SK-N-SH (cell line): Measurements from ENCODE around the gene RBM20. TPM values are rescaled to one million over a fixed set of nuclear protein-coding genes. Genes with fewer than 3 reads are reported as not detected.
A peak's percentile ranks its signal among the peaks of the same experiment; 100 is the strongest.

ENCODE experiments used
- CTCF ChIA-PET: fragments of 300-600, 350-600 bp; formaldehyde crosslinking; extraction: SDS; loops from one replicate; lab custom pipeline; 2021; lab: Yijun Ruan, JAX
- POLR2A ChIA-PET: fragments of 350-600 bp; sonication (Branson Sonifier 250); formaldehyde crosslinking; extraction: SDS; loops from one replicate; lab custom pipeline; 2020; ENCODE audit warnings: antibody characterized with exemption, inconsistent platforms; lab: Yijun Ruan, JAX
- DNase-seq: peaks from one replicate; pipeline ENCODE4 v3.0.0; 2012
- H2AFZ ChIP-seq: fragments of 200-600 bp; sonication (generic); 2 replicates; pipeline ENCODE4 v1.8.1; 2016; ENCODE audit warnings: antibody characterized with exemption, mild to moderate bottlenecking, low read depth
- H3F3A ChIP-seq: fragments of 200-600 bp; sonication (generic); replicated peaks from 2 replicates; pipeline ENCODE3; 2016; ENCODE audit warnings: antibody characterized with exemption, mild to moderate bottlenecking; ENCODE audit not compliant: insufficient read depth
- H3K27ac ChIP-seq, 2 experiments: fragments of 200-500 bp in 1 of 2; fragments of 200-600 bp in 1 of 2; sonication (Bioruptor generic) in 1 of 2; sonication (generic), shearing (Covaris generic) in 1 of 2; 2 replicates each; pipeline versions ENCODE4 v1.5.1 to v1.6.1; 2014 to 2016; ENCODE audit warnings: low read depth in 2 of 2, inconsistent platforms in 1 of 2, low read length in 1 of 2, mild to moderate bottlenecking in 1 of 2, mixed read lengths in 1 of 2
- H3K27me3 ChIP-seq: fragments of 200-600 bp; sonication (generic), shearing (Covaris generic); 2 replicates; pipeline ENCODE4 v1.6.1; 2016; ENCODE audit warnings: mixed run types; ENCODE audit not compliant: insufficient read depth
- H3K36me3 ChIP-seq, 2 experiments: fragments of 200-500 bp in 1 of 2; fragments of 200-600 bp in 1 of 2; sonication (Bioruptor generic) in 1 of 2; sonication (generic) in 1 of 2; replicated peaks in 1 of 2; 2 replicates each; pipeline versions ENCODE3 to v1.5.1; 2014 to 2016; ENCODE audit warnings: low read length in 1 of 2, mild to moderate bottlenecking in 1 of 2; ENCODE audit not compliant: insufficient read depth in 2 of 2, control insufficient read depth in 1 of 2
- H3K4me1 ChIP-seq, 2 experiments: fragments of 200-500 bp in 1 of 2; fragments of 200-600 bp in 1 of 2; sonication (Bioruptor generic) in 1 of 2; sonication (generic), shearing (Covaris generic) in 1 of 2; 2 replicates each; pipeline versions ENCODE4 v1.5.1 to v1.6.1; 2014 to 2016; ENCODE audit warnings: low read depth in 1 of 2, low read length in 1 of 2, mixed run types in 1 of 2; ENCODE audit not compliant: insufficient read depth in 2 of 2, control insufficient read depth in 1 of 2
- H3K4me2 ChIP-seq: fragments of 200-600 bp; sonication (generic), shearing (Covaris generic); 2 replicates; pipeline ENCODE4 v1.6.1; 2017; ENCODE audit warnings: mixed run types
- H3K4me3 ChIP-seq, 2 experiments: fragments of 200-500 bp in 1 of 2; fragments of 200-600 bp in 1 of 2; sonication (Bioruptor generic) in 1 of 2; sonication (generic), shearing (Covaris generic) in 1 of 2; 2 replicates each; pipeline versions ENCODE4 v1.5.1 to v1.8.1; 2014 to 2016; ENCODE audit warnings: low read depth in 2 of 2, inconsistent platforms in 1 of 2, low read length in 1 of 2, mild to moderate bottlenecking in 1 of 2, mixed read lengths in 1 of 2, moderate library complexity in 1 of 2
- H3K79me2 ChIP-seq: fragments of 200-600 bp; sonication (generic); 2 replicates; pipeline ENCODE4 v1.8.1; 2017; ENCODE audit warnings: mild to moderate bottlenecking; ENCODE audit not compliant: insufficient read depth
- H3K9ac ChIP-seq: fragments of 200-600 bp; sonication (generic); 2 replicates; pipeline ENCODE4 v1.6.1; 2017; ENCODE audit warnings: mixed run types
- H3K9me2 ChIP-seq: fragments of 200-600 bp; sonication (generic); 2 replicates; pipeline ENCODE4 v1.6.1; 2017; ENCODE audit warnings: mixed run types
- H3K9me3 ChIP-seq: fragments of 200-600 bp; sonication (generic); 2 replicates; pipeline ENCODE4 v1.6.1; 2017; ENCODE audit warnings: mixed run types, mild to moderate bottlenecking, moderate library complexity
- H4K20me1 ChIP-seq: fragments of 200-600 bp; sonication (generic); 2 replicates; pipeline ENCODE4 v1.6.1; 2017; ENCODE audit warnings: mild to moderate bottlenecking, mixed run types; ENCODE audit not compliant: insufficient read depth
- ELF1 ChIP-seq: IDR thresholded peaks from 2 replicates; pipeline ENCODE4 v1.4.0; 2012
- FOXJ3 ChIP-seq: sonication (generic); formaldehyde crosslinking; IDR thresholded peaks from 2 replicates; pipeline ENCODE4 v1.5.1; 2020; ENCODE audit warnings: mild to moderate bottlenecking, missing genetic modification reagents
- FOXM1 ChIP-seq: IDR thresholded peaks from 2 replicates; pipeline ENCODE4 v1.4.0; 2012; ENCODE audit warnings: low read depth, mild to moderate bottlenecking
- GATA2 ChIP-seq: sonication (generic); formaldehyde crosslinking; IDR thresholded peaks from 2 replicates; pipeline ENCODE4 v1.5.0; 2020; ENCODE audit warnings: mild to moderate bottlenecking, missing genetic modification reagents
- IRF3 ChIP-seq: fragments of 150-350 bp; IDR thresholded peaks from 2 replicates; pipeline ENCODE4 v1.6.1; 2016; ENCODE audit warnings: mild to moderate bottlenecking, low read depth, low read length
- JUND ChIP-seq: IDR thresholded peaks from 2 replicates; pipeline ENCODE4 v1.4.0; 2012
- MAX ChIP-seq: IDR thresholded peaks from 2 replicates; pipeline ENCODE4 v1.4.0; 2012; ENCODE audit warnings: low read depth
- NFIC ChIP-seq: IDR thresholded peaks from 2 replicates; pipeline ENCODE4 v1.4.0; 2012; ENCODE audit warnings: borderline replicate concordance
- NRF1 ChIP-seq: IDR thresholded peaks from 2 replicates; pipeline ENCODE4 v1.6.1; 2012; ENCODE audit warnings: low read depth, mild to moderate bottlenecking, low read length
- PBX3 ChIP-seq: IDR thresholded peaks from 2 replicates; pipeline ENCODE4; 2012
- RCOR1 ChIP-seq: fragments of 150-350 bp; IDR thresholded peaks from 2 replicates; pipeline ENCODE4 v1.6.1; 2017; ENCODE audit warnings: antibody characterized with exemption, low read length
- REST ChIP-seq: IDR thresholded peaks from 2 replicates; pipeline ENCODE4 v1.6.1; 2012; ENCODE audit warnings: mild to moderate bottlenecking, low read depth, low read length, moderate library complexity
- SIN3A ChIP-seq: IDR thresholded peaks from 2 replicates; pipeline ENCODE4 v1.6.1; 2012; ENCODE audit warnings: low read depth, mild to moderate bottlenecking, low read length, moderate library complexity, borderline replicate concordance
- SMC3 ChIP-seq: IDR thresholded peaks from 2 replicates; pipeline ENCODE4 v1.6.1; 2012; ENCODE audit warnings: low read depth, low read length, improper control_type of control experiment
- TAF1 ChIP-seq: IDR thresholded peaks from 2 replicates; pipeline ENCODE4 v1.6.1; 2012; ENCODE audit warnings: low read depth, mild to moderate bottlenecking, low read length, moderate library complexity, borderline replicate concordance
- TCF12 ChIP-seq: IDR thresholded peaks from 2 replicates; pipeline ENCODE4 v1.4.0; 2012
- TEAD4 ChIP-seq: IDR thresholded peaks from 2 replicates; pipeline ENCODE4 v1.4.0; 2012; ENCODE audit warnings: mild to moderate bottlenecking, borderline replicate concordance; ENCODE audit not compliant: insufficient read depth
- USF1 ChIP-seq: IDR thresholded peaks from 2 replicates; pipeline ENCODE4 v1.4.0; 2012; ENCODE audit warnings: low read depth, borderline replicate concordance
- WGBS: methylation state at CpG from one replicate; pipeline ENCODE4 v1.1.6; 2017; ENCODE audit warnings: low lambda C conversion rate; 5-methylcytosine and 5-hydroxymethylcytosine counted together
- polyA plus RNA-seq, 3 experiments: library from polyadenylated mRNA; depleted of rRNA; stranded (reverse); fragments of >200 nt; gene quantifications; 2 replicates each; pipeline ENCODE4 v1.2.3, GENCODE V29; 2012

The RBM20 gene
- polyA plus RNA-seq, 1 of the 3 experiments (the other 2 are of a cell fraction) = 0.64 TPM

- DNase-seq = no peak
- Histone ChIP-seq H3K9me3 (no peaks in the 10 kb centered on the region), H3K9ac (no peak overlapping the region), H3K79me2 (no peaks in the 10 kb centered on the region), H3F3A (no peaks in the 10 kb centered on the region), H3K4me1 (peaks cover 0 to 16% of the 10 kb centered on the region in 2 experiments; a peak in 1 of 4 replicates), H3K27ac (peak overlapping the region in 1 of 2 experiments; percentile 14; a peak in 1 of 4 replicates), H3K9me2 (no peaks in the 10 kb centered on the region), H4K20me1 (no peaks in the 10 kb centered on the region), H3K36me3 (no peaks in the 10 kb centered on the region), H2AFZ (no peak overlapping the region), H3K4me2 (no peak overlapping the region), H3K27me3 (no peaks in the 10 kb centered on the region), H3K4me3 (no peak overlapping the region)
- TF ChIP-seq GATA2 (CRISPR knock-in tag) (no peak), NRF1 (no peak)
- CTCF ChIA-PET = interaction anchor here (1.1 to 1.7 kb wide), 4 partner anchors 18 to 37 kb away, joined by 3 to 7 read pairs (median 4); no protein-coding TSS in a partner anchor
- 89% methylated on average over 13 of the region's 13 CpGs for WGBS
- POLR2A ChIA-PET = no interaction called here
These were observed 120.8 kb downstream of the RBM20 start for GRCh38 chr10:110764793-110765512.

- no peaks in the 10 kb centered on the region for H4K20me1 ChIP-seq
- H3F3A ChIP-seq = no peaks in the 10 kb centered on the region
- no peaks in the 10 kb centered on the region for H3K36me3 ChIP-seq
- ChIA-PET POLR2A (no interaction called here), CTCF (interaction anchor here (1.0 to 1.7 kb wide), 4 partner anchors 9 to 36 kb away, joined by 3 to 7 read pairs (median 3); no protein-coding TSS in a partner anchor)
- H3K4me1 ChIP-seq = peaks cover 0 to 16% of the 10 kb centered on the region in 2 experiments; a peak in 1 of 4 replicates
- no peaks in the 10 kb centered on the region for H3K9me3 ChIP-seq
- no peak overlapping the region for H2AFZ ChIP-seq
- 83% methylated on average over 8 of the region's 8 CpGs for WGBS
- H3K9ac ChIP-seq = no peak overlapping the region
- H3K4me3 ChIP-seq = no peak overlapping the region
- no peak overlapping the region for H3K4me2 ChIP-seq
- no peaks in the 10 kb centered on the region for H3K27me3 ChIP-seq
- H3K79me2 ChIP-seq = no peaks in the 10 kb centered on the region
- no peaks in the 10 kb centered on the region for H3K9me2 ChIP-seq
- peak overlapping the region in 1 of 2 experiments; percentile 60; a peak in 2 of 4 replicates for H3K27ac ChIP-seq
- DNase-seq = no peak
- TF ChIP-seq TCF12 (no peak), REST (no peak), SMC3 (no peak), JUND (no peak), MAX (no peak), NFIC (no peak), TAF1 (no peak), ELF1 (no peak), PBX3 (no peak), RCOR1 (no peak), FOXJ3 (CRISPR knock-in tag) (no peak), IRF3 (no peak), SIN3A (no peak), USF1 (no peak), FOXM1 (no peak), TEAD4 (no peak)
These were observed 121.6 kb downstream of the RBM20 start for GRCh38 chr10:110765513-110766319.
